Endothelial cell (in vitro differentiated cells): ENCODE data around the gene CPEB1. TPM values are rescaled to one million over a fixed set of nuclear protein-coding genes. Genes with fewer than 3 reads are reported as not detected.

Experiments used
- DNase-seq: peaks from one replicate; pipeline ENCODE4 v3.0.0; 2021; ENCODE audit warnings: low spot score
- H3K27ac Mint-ChIP-seq: one replicate; pipeline ENCODE4 v1.8.0; 2021; ENCODE audit warnings: mixed read lengths, inconsistent platforms; ENCODE audit not compliant: unreplicated experiment
- H3K27me3 Mint-ChIP-seq: one replicate; pipeline ENCODE4 v1.8.0; 2021; ENCODE audit warnings: mild to moderate bottlenecking, moderate library complexity, mixed read lengths, inconsistent platforms; ENCODE audit not compliant: unreplicated experiment
- H3K36me3 Mint-ChIP-seq: one replicate; pipeline ENCODE4 v1.8.0; 2021; ENCODE audit warnings: mild to moderate bottlenecking, low read depth, mixed read lengths, inconsistent platforms; ENCODE audit not compliant: unreplicated experiment
- H3K4me1 Mint-ChIP-seq: one replicate; pipeline ENCODE4 v1.8.0; 2021; ENCODE audit warnings: mild to moderate bottlenecking, mixed read lengths, inconsistent platforms; ENCODE audit not compliant: unreplicated experiment
- H3K4me3 Mint-ChIP-seq: one replicate; pipeline ENCODE4 v1.8.0; 2021; ENCODE audit warnings: mild to moderate bottlenecking, mixed read lengths, inconsistent platforms; ENCODE audit not compliant: unreplicated experiment
- H3K9me3 Mint-ChIP-seq: one replicate; pipeline ENCODE4 v1.8.0; 2021; ENCODE audit warnings: mixed read lengths, inconsistent platforms; ENCODE audit not compliant: unreplicated experiment
- total RNA-seq: library from RNA; stranded (reverse); fragmentation: NEBNext Ultra II Directional; extraction: Animal tissue kit (Norgen Biotek cat#: 25700); gene quantifications from one replicate; pipeline ENCODE4 v1.2.1, GENCODE V29; 2021; ENCODE audit not compliant: unreplicated experiment
- TF ChIP-seq, protein P1 (sequence below): fragments of 200-600 bp; sonication (generic); IDR thresholded peaks from one replicate; pipeline ENCODE4 v1.5.0; 2021; ENCODE audit warnings: antibody characterized with exemption; ENCODE audit not compliant: unreplicated experiment

Gene CPEB1
- total RNA-seq, 1 donor from 2014 or later, result not detected

DNA sequence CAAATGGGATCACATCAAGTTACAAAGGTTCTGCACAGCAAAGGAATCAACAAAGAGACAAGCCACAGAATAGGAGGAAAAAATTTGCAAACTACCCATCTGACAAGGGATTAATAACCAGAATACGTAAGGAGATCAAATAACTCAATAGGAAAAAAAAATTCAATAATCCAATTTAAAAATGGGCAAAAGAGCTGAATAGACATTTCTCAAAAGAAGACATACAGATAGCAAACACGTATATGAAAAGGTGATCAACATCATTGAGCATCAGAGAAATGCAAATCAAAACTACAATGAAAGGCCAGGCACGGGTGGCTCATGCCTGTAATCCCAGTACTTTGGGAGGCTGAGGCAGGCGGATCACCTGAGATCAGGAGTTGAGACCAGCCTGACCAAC, 23.5 kb upstream of the CPEB1 start:
- Mint-ChIP-seq H3K27me3 (peaks cover 3% of the 10 kb centered on the region), H3K4me1 (peaks cover 7% of the 10 kb centered on the region), H3K9me3 (no peaks in the 10 kb centered on the region), H3K4me3 (no peak overlapping the region), H3K27ac (no peak overlapping the region), H3K36me3 (no peaks in the 10 kb centered on the region)
- no peak for DNase-seq
- TF ChIP-seq, protein P1, sequence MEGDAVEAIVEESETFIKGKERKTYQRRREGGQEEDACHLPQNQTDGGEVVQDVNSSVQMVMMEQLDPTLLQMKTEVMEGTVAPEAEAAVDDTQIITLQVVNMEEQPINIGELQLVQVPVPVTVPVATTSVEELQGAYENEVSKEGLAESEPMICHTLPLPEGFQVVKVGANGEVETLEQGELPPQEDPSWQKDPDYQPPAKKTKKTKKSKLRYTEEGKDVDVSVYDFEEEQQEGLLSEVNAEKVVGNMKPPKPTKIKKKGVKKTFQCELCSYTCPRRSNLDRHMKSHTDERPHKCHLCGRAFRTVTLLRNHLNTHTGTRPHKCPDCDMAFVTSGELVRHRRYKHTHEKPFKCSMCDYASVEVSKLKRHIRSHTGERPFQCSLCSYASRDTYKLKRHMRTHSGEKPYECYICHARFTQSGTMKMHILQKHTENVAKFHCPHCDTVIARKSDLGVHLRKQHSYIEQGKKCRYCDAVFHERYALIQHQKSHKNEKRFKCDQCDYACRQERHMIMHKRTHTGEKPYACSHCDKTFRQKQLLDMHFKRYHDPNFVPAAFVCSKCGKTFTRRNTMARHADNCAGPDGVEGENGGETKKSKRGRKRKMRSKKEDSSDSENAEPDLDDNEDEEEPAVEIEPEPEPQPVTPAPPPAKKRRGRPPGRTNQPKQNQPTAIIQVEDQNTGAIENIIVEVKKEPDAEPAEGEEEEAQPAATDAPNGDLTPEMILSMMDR, result no peak

DNA sequence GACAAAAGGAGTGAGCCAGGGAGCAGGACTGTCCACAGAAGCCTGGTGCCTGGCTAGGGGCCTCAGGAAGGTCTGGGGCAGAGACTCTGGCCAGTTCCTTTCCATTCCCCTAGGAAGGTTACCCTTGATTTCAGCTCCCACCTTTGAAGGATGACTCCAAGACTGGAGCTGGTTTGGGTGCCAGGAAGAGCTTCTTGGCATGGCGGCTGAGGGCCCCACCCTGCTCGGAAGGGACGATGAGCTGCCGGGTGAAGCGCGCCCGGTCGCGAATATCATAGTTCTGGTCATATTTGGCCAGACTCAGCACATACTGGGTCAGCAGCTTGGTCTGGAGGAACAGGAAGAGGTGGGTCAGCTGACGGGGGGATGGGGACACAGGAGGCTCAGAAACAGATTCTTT, 19.4 kb upstream of the CPEB1 start:
- peaks cover 10% of the 10 kb centered on the region for H3K27me3 Mint-ChIP-seq
- no peak overlapping the region for H3K27ac Mint-ChIP-seq
- H3K9me3 Mint-ChIP-seq, result no peaks in the 10 kb centered on the region
- DNase-seq, result no peak
- peaks cover 7% of the 10 kb centered on the region for H3K4me1 Mint-ChIP-seq
- TF ChIP-seq, protein P1, result no peak
- H3K4me3 Mint-ChIP-seq, result no peak overlapping the region
- no peaks in the 10 kb centered on the region for H3K36me3 Mint-ChIP-seq

DNA sequence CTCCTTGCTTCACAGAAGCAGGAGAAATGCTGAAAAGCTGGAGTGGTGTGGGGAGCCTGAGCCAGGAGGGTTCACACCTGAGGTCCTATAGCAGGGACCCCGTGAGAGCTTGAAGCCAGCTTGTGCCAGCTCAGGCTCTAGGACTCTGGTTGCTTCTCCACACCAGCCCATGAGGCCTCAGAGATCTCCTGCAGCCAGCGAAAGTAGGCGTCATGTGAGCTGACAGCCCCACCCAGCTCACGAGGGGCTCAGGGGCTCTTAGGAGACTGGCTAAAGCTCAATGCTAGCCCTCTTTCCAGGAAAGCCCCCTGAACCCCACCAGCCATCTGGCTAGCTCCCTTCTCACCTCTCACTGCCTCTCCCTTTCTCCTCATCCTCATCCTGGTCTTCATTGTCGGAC, 16.9 kb upstream of the CPEB1 start:
- H3K4me1 Mint-ChIP-seq, result peaks cover 7% of the 10 kb centered on the region
- no peak for DNase-seq
- H3K9me3 Mint-ChIP-seq, result no peaks in the 10 kb centered on the region
- TF ChIP-seq, protein P1, result no peak
- H3K4me3 Mint-ChIP-seq, result no peak overlapping the region
- no peaks in the 10 kb centered on the region for H3K36me3 Mint-ChIP-seq
- no peak overlapping the region for H3K27ac Mint-ChIP-seq
- peaks cover 10% of the 10 kb centered on the region for H3K27me3 Mint-ChIP-seq

DNA sequence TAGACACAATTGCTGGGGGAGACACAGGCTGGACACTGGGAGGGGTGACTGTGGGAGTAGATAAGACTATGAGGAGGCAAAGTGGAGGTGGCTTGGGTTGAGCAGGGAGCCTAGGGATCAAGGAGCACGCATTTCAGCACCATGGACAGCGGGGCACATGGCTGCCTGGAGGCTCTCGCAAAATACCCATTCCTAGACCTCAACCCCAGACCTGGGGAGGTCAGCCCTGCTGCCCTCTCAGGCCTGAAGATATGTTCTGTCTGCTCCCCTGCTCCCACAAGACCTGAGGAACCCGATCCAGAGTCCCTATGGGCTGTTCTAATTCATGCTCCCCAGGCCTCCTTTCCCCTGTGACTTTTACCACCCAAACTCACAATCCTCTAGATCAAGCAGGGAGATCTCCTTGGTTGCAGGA, 16.0 kb upstream of the CPEB1 start:
- Mint-ChIP-seq H3K27ac (no peak overlapping the region), H3K9me3 (no peaks in the 10 kb centered on the region), H3K27me3 (peaks cover 10% of the 10 kb centered on the region), H3K4me3 (no peak overlapping the region), H3K36me3 (no peaks in the 10 kb centered on the region), H3K4me1 (no peaks in the 10 kb centered on the region)
- TF ChIP-seq, protein P1, result no peak
- peak; percentile 73 for DNase-seq

DNA sequence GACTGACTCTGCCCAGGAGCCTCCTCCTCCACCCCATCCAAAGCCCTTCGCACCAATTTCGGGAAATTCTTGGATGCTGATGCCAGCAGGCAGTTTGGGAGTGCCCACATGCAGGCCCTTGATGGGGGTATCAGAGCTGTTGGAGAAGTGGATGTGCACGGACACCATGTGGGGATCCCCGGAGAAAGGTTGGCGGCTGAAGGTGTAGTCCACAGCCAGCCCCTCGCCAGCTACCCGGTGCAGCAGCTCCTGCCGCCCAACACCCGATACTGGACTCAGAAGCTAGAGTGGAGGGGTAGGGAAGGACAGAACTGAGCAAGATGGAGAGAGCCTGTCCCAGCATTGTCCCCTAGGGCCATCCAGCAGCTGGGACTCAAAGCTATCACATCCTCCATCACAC, 15.5 kb upstream of the CPEB1 start:
- no peaks in the 10 kb centered on the region for H3K4me1 Mint-ChIP-seq
- no peaks in the 10 kb centered on the region for H3K36me3 Mint-ChIP-seq
- TF ChIP-seq, protein P1, result no peak
- DNase-seq, result no peak
- H3K4me3 Mint-ChIP-seq, result peak overlapping the region; percentile 28
- no peaks in the 10 kb centered on the region for H3K9me3 Mint-ChIP-seq
- no peak overlapping the region for H3K27ac Mint-ChIP-seq
- H3K27me3 Mint-ChIP-seq, result peaks cover 10% of the 10 kb centered on the region
